Stimulated activated CD8-positive, alpha-beta memory T cell treated with anti-CD3 and anti-CD28 coated beads, Interleukin-15, amount 100 ng/mL, for 1 hour (primary cell): ENCODE measurements around the gene ACE2.
"Not testable (repeated sequence)": the region's sequence is repeated elsewhere in the genome, so short reads cannot be mapped to it uniquely, and the experiment has no call there.

Source experiments
- DNase-seq: peaks from one replicate; pipeline ENCODE4 v3.0.0-alpha.2; 2020; ENCODE audit warnings: low read depth

ACE2 gene

DNA sequence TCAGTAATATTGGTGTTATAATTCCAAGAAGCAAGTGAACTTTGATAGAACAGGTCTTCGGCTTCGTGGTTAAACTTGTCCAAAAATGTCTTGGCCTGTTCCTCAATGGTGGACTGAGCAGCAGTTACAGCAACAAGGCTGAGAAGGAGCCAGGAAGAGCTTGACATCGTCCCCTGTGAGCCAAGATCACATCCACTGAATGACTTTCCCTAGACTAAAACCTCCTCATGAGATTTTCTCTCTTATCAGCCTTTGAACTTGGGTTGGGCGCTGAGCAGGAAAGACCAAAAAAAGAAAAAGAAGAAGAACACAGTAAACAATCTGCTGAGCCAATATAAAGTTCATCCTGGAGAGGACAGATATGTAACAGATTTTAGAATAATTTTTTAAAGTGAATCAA, at the start of gene ACE2:
Gene ACE2 (minus strand): TSS at position 216 of the 400 bp plus-strand sequence. CDS start 49 bp downstream, at position 167.
- DNase-seq = no peak

GRCh38 chrX:15647510-15647909, 46.8 kb upstream of the ACE2 start:
- not testable (repeated sequence) for DNase-seq

GRCh38 chrX:15646543-15646942, 45.8 kb upstream of the ACE2 start:
- DNase-seq = no peak

DNA sequence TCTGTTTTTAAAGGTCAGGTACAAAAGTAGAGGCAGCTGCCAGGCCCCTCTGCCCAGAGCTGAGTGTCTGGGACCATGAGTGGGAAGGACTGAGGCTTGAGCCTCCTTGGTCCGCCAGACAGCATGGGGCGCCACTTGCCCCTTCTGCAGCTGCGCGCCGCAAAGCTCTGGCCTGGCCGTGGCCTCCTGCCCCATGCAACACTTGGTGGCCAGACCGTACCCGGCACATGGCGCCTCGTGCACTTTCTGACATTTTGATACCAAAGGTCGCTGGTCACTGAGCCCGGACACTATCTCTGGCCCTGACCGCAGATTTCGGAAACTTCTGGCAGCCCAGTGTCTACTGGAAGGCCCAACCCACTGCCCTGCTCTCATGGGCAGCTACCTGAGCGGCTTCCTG, 45.3 kb upstream of the ACE2 start:
- no peak for DNase-seq

DNA sequence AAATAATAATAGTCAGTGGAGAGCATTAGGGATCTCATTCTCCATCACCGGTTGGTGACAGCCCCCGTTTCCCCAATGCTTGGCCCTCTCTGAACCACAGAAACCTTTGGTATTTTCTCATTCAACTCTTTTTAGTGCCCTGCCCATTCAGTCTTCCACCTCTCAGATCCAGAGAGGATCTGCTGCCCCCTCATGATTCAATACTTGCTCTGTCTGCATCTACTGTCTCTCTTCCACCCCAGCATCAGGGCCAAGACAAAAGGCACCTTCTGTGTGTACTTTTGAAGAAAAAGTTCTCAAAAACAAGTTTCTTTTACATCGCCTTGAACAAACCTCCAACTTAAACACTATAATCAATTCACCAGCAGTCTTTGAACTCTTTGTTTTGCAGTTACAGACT, 44.5 kb upstream of the ACE2 start:
- DNase-seq = no peak

DNA sequence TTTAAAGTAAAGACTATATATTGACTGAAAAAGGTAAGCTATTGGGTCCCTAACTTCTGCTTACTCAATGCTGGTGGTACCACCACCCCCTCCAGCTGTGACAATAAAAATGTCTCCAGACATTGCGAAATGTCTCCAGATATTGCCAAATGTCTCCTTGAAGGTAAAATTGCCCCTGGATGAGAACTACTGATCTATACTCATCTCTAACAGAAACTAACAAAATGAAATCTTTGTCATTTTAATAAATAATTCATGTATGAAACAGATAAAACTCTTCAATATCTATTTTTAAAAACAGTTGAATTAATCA, 43.8 kb upstream of the ACE2 start:
- DNase-seq = no peak

DNA sequence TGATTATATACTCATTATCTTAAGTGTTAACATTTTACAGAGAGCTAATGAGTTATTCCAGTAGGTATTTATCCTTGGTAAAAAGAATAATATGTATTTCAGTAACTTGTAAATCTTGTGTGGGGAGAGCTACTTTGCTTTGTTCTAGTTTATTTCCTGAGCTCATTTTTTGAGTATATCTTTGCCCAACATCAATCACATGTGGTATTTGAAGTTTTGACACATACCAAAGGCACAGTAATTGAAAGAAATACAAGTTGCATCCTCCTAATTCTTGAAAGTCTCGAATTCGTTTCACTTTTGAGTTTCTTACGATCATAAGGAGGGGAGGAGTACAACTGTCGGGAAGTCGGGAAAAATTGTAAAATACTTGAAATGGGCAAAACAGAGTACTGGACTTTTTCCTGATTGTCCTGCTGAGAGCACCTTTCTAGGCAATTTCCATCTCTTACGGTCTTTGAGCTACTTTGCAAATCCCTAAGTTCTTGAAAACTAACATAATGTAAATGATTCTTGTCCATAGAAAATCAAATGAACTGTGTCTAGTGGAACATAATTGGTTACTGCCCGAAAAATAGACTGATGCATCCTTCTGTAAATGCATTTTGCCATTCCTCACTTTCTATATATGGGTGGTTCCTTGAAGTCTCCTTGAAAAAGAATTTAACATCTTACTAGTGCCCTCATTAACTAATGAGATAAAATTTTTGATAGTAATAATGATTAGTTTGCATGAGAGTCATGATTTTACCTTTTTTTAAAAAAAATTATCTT, 43.2 kb upstream of the ACE2 start:
- no peak for DNase-seq

- DNase-seq = no peak
Measured at GRCh38 chrX:15631637-15632036, 30.9 kb upstream of the ACE2 start.

- DNase-seq = no peak
Measured at GRCh38 chrX:15623054-15623453, 22.3 kb upstream of the ACE2 start.

GRCh38 chrX:15619053-15619755, 18.4 kb upstream of the ACE2 start:
- DNase-seq = no peak

GRCh38 chrX:15617111-15617510, 16.4 kb upstream of the ACE2 start:
- DNase-seq = no peak

DNA sequence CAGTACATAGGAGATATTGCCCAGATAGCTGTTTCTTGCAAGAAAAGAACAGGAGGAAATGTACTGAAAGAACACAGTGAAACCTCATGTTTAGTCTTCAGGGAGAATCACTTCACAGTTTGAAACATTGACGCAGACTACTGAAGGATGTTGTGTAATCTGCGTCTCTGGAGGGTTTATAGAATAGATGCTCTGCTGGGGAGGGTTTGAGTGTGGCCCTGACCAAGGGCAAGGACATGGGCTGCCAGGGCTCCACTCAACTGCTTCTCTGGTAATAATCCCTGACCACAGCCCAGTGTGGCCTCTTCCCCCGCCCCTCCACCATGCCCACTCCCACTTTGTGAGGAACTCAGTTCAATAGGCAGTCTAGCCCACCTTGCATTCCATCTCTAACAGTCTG, 15.8 kb upstream of the ACE2 start:
- DNase-seq = no peak

- DNase-seq = no peak
Measured at GRCh38 chrX:15607067-15607466, 6.3 kb upstream of the ACE2 start.

- DNase-seq = no peak
Measured at GRCh38 chrX:15606136-15606535, 5.4 kb upstream of the ACE2 start.

DNA sequence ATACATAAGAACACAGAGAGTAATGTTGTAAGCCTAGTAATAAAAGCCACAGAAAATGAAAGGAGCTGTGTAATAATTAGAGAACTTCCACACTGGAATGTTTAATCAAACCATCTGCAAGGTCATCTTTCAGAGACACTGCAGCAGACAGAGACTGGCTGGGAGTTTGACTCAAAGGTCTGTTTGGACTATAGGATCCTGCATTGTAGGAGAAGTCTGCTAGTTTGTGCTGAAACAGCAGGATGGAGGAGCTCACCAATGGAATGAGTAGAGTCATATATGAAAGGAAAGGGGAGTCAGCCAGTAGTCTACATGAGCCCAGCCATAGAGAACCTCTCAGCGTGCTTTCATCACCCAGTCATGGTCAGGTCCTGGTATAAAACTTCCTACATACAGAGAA, 4.5 kb upstream of the ACE2 start:
- DNase-seq = no peak

DNA sequence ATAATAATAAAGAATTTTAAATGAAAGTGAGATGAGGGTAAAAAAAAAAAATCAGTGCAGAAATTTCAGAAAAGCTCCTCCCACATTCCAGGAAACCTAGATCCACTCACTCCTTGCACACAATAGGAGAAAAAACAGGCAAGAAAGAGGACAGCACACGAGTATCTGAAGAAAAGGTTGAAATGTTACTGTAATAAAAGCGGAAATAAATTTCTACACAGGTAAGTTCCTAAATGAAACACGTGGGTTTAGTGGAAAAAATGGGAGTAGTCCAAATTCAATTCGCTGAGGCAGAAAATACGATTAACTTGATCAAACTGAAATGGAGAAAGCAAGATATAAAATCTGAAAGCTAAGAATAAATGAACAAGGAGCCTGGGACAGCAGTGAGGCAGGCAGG, 2.0 kb upstream of the ACE2 start:
- DNase-seq = no peak

- DNase-seq = no peak
Measured at GRCh38 chrX:15601932-15602331, 1.2 kb upstream of the ACE2 start.

GRCh38 chrX:15600049-15600448, 711 bp downstream of the ACE2 start:
- no peak for DNase-seq

DNA sequence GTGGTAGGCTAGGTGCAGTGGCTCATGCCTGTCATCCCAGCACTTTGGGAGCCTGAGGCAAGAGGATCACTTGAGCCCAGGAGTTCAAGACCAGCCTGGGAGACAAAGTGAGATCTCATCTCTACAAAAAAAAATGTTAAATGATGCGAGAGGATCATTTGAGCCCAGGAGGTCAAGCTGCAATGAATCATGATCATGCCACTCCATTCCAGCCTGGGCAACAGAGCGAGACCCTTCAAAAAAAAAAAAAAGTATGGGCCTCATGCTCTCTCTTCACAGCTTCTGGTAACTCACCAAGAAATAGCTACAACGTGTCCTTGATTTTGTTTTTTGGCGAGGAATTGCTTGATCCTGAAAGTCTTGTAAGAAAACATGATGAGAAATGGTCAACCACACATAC, 1.3 kb downstream of the ACE2 start:
- DNase-seq = no peak

- DNase-seq = no peak
Measured at GRCh38 chrX:15598026-15598425, 2.7 kb downstream of the ACE2 start.

GRCh38 chrX:15594371-15594770, 6.4 kb downstream of the ACE2 start:
- no peak for DNase-seq

DNA sequence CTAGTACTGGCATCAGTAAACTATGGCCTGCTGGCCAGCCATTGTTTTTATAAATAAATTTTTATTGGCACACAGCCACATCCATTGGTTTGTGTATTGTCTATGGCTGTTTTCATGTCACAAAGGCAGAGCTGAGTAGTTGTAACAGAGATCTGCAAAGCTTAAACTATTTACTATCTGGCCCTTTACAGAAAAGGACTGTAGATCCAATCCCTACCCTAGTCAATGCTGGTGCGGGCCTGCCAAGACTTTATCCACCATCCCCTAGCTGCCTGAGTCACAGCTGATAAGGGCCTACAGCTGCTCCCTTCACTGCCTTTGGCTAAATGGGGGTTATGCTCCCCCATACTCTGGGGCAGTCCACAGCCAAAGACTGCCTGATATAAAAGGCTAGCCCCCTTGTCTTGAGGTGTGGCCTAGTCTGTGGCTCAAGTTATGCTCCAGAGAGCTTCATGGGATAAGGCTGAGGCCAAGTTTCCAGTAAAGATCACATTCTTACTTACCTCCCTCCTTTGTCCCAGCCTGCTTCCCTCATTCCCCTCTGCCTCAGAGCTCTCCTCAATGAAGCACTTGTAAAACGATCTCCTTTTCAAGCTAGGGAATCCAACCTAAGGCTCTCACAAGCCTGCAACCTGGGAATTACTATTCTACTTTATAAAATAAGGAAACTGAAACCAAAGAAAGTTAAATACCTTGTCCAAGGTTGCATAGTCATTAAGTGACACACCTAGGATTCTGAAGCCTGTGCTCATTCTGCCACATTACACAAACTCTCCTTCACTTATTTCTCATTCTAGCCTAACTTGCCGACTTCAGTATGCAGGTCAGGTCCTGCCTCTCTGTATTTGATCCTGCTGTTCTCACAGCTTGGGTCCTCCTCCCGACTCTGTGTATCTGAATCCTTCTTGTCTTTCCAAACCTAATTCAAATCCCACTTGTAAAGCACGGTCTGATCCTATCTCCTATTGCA, 20.7 kb downstream of the ACE2 start:
- DNase-seq = no peak

DNA sequence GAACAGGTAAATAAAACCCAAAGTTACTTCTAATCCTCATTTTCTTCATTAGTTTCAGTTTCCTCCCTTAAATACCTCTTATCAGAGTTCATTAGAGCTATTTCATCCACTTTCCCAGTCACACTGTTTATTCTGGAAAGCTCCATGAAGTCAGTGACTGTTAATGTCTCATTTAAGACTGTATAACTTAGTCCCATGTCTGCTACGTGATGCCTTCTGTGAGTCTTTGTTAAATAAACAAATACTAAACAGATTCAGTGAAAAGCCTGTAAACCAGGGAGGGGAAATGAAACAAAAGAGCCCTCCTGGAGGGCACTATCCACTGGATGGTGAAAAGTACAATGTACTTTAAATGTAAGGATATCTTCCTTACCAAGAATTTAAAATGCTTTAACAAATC, 24.7 kb downstream of the ACE2 start:
- DNase-seq = no peak
